DMS 273 treated with DMSO at 0.1 percent for 48 hours (cell line): ENCODE data around the gene RPL41.
A peak's percentile ranks its signal among the peaks of the same experiment; 100 is the strongest.
"Not testable (repeated sequence)": the region's sequence is repeated elsewhere in the genome, so short reads cannot be mapped to it uniquely, and the experiment has no call there.

Experiments used
- DNase-seq: peaks from one replicate; lab custom pipeline; 2025; lab: John Stamatoyannopoulos, UW

RPL41 gene

GRCh38 chr12:56154818-56155217 lies 38.4 kb downstream of the RPL41 start:
- DNase-seq: no peak

- no peak for DNase-seq
These were observed 38.9 kb downstream of the RPL41 start for GRCh38 chr12:56155256-56155845.

- not testable (repeated sequence) for DNase-seq
These were observed 40.2 kb downstream of the RPL41 start for GRCh38 chr12:56156464-56157200.

GRCh38 chr12:56157201-56158028 lies 41.0 kb downstream of the RPL41 start:
- DNase-seq: peak; percentile 49

- peak; percentile 88 for DNase-seq
These were observed 41.8 kb downstream of the RPL41 start, which contains the start of gene MYL6 for GRCh38 chr12:56158029-56158925. Gene MYL6, plus strand, starts transcription at chr12:56158359. Its CDS starts 43 bp downstream, at chr12:56158402.

GRCh38 chr12:56158926-56159461 lies 42.6 kb downstream of the RPL41 start:
- DNase-seq: peak; percentile 45

GRCh38 chr12:56159482-56160192 lies 43.2 kb downstream of the RPL41 start:
- DNase-seq: no peak

GRCh38 chr12:56160193-56160763 lies 43.8 kb downstream of the RPL41 start:
- DNase-seq: no peak

GRCh38 chr12:56160894-56161689 lies 44.7 kb downstream of the RPL41 start:
- DNase-seq: no peak

GRCh38 chr12:56161690-56162351 lies 45.4 kb downstream of the RPL41 start:
- no peak for DNase-seq

GRCh38 chr12:56162468-56163290 lies 46.2 kb downstream of the RPL41 start:
- DNase-seq: no peak

- DNase-seq: no peak
These were observed 47.3 kb downstream of the RPL41 start for GRCh38 chr12:56163533-56164344.

GRCh38 chr12:56164345-56164729 lies 47.9 kb downstream of the RPL41 start:
- DNase-seq: no peak

- DNase-seq: no peak
These were observed 48.9 kb downstream of the RPL41 start for GRCh38 chr12:56165369-56165768.
